ENCODE results near the gene RPUSD4.

GRCh38 chr11:126202646-126203359 lies 8.6 kb downstream of the RPUSD4 start:
- TF ChIP-seq CEBPZ (IDR thresholded peaks at IDR 0.05; ENCODE audit: borderline replicate concordance, low read depth, low read length) (no peak), PHF20 (IDR thresholded peaks at IDR 0.05; ENCODE audit: partially characterized antibody) (no peak), CREM (IDR thresholded peaks at IDR 0.05; ENCODE audit: low read depth) (no peak), USF2 (CRISPR knock-in tag; IDR thresholded peaks at IDR 0.05) (no peak), TAF15 (IDR thresholded peaks at IDR 0.05; ENCODE audit: low read depth, low read length) (no peak), ZNF274 (IDR thresholded peaks at IDR 0.05; ENCODE audit: borderline replicate concordance, low read depth, low read length) (no peak), ZSCAN29 (IDR thresholded peaks at IDR 0.05) (no peak)
- TF ChIP-seq, protein P1, sequence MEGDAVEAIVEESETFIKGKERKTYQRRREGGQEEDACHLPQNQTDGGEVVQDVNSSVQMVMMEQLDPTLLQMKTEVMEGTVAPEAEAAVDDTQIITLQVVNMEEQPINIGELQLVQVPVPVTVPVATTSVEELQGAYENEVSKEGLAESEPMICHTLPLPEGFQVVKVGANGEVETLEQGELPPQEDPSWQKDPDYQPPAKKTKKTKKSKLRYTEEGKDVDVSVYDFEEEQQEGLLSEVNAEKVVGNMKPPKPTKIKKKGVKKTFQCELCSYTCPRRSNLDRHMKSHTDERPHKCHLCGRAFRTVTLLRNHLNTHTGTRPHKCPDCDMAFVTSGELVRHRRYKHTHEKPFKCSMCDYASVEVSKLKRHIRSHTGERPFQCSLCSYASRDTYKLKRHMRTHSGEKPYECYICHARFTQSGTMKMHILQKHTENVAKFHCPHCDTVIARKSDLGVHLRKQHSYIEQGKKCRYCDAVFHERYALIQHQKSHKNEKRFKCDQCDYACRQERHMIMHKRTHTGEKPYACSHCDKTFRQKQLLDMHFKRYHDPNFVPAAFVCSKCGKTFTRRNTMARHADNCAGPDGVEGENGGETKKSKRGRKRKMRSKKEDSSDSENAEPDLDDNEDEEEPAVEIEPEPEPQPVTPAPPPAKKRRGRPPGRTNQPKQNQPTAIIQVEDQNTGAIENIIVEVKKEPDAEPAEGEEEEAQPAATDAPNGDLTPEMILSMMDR (IDR thresholded peaks at IDR 0.05 in 2 of 3, conservative IDR thresholded peaks at IDR 0.05 in 1 of 3; ENCODE audit: insufficient read depth in 2 of 3, low read depth in 1 of 3, low read length in 3 of 3): no peak

All from K562 (cell line).